ENCODE measurements around the gene RAVER2. TPM values are rescaled to one million over a fixed set of nuclear protein-coding genes. Genes with fewer than 3 reads are reported as not detected.

Gene RAVER2
- total RNA-seq, 2 experiments from 2014 or later = 2.6 to 3.1 TPM

- TF ChIP-seq CTCF (IDR thresholded peaks at IDR 0.05) = no peak
- Mint-ChIP-seq H3K36me3 (ENCODE audit: low read depth) (no peaks in the 10 kb centered on the region), H3K9me3 (no peaks in the 10 kb centered on the region), H3K27me3 (no peaks in the 10 kb centered on the region), H3K4me3 (no peak overlapping the region), H3K27ac (no peak overlapping the region), H3K4me1 (ENCODE audit: low read depth) (peaks cover 14% of the 10 kb centered on the region)
- ChIA-PET POLR2A (interaction anchor here (1.0 kb wide), 1 partner anchor 8 kb away, joined by 4 read pairs; no protein-coding TSS in a partner anchor), CTCF (no interaction called here)
- intact Hi-C loops (cut with micrococcal nuclease) = loop anchor here (5.0 kb wide), 1 partner anchor 79 kb away; no protein-coding TSS in a partner anchor
- ATAC-seq = no peak
- no peak for DNase-seq
Observed at GRCh38 chr1:64748222-64748621, 3.3 kb downstream of the RAVER2 start.

- ATAC-seq = no peak
- intact Hi-C loops (cut with micrococcal nuclease) = loop anchor here (5.0 kb wide), 1 partner anchor 79 kb away; no protein-coding TSS in a partner anchor
- Mint-ChIP-seq H3K36me3 (ENCODE audit: low read depth) (no peaks in the 10 kb centered on the region), H3K4me1 (ENCODE audit: low read depth) (peaks cover 14% of the 10 kb centered on the region), H3K27ac (no peak overlapping the region), H3K9me3 (no peaks in the 10 kb centered on the region), H3K27me3 (no peaks in the 10 kb centered on the region), H3K4me3 (no peak overlapping the region)
- TF ChIP-seq CTCF (IDR thresholded peaks at IDR 0.05) = no peak
- CTCF ChIA-PET = no interaction called here
- DNase-seq = no peak
- POLR2A ChIA-PET = no interaction called here
Observed at GRCh38 chr1:64748706-64749105, 3.8 kb downstream of the RAVER2 start.

- Mint-ChIP-seq H3K4me1 (ENCODE audit: low read depth) (peaks cover 9% of the 10 kb centered on the region), H3K4me3 (no peak overlapping the region), H3K27me3 (no peaks in the 10 kb centered on the region), H3K36me3 (ENCODE audit: low read depth) (no peaks in the 10 kb centered on the region), H3K9me3 (no peaks in the 10 kb centered on the region), H3K27ac (no peak overlapping the region)
- DNase-seq (no peak), ATAC-seq (no peak)
- POLR2A ChIA-PET = no interaction called here
- intact Hi-C loops (cut with micrococcal nuclease) = no loop called here
- no peak for TF ChIP-seq CTCF (IDR thresholded peaks at IDR 0.05)
- CTCF ChIA-PET = no interaction called here
Observed at GRCh38 chr1:64750092-64750491, 5.2 kb downstream of the RAVER2 start.

- ChIA-PET POLR2A (no interaction called here), CTCF (no interaction called here)
- Mint-ChIP-seq H3K27me3 (peaks cover 2% of the 10 kb centered on the region), H3K36me3 (ENCODE audit: low read depth) (no peaks in the 10 kb centered on the region), H3K4me1 (ENCODE audit: low read depth) (peaks cover 5% of the 10 kb centered on the region), H3K27ac (no peak overlapping the region), H3K4me3 (no peak overlapping the region), H3K9me3 (no peaks in the 10 kb centered on the region)
- no peak for DNase-seq
- TF ChIP-seq CTCF (IDR thresholded peaks at IDR 0.05) = no peak
- intact Hi-C loops (cut with micrococcal nuclease) = no loop called here
- no peak for ATAC-seq
Observed at GRCh38 chr1:64750875-64751274, 6.0 kb downstream of the RAVER2 start.

GRCh38 chr1:64754173-64754572 is 9.3 kb downstream of the RAVER2 start:
- ATAC-seq (no peak), DNase-seq (no peak)
- Mint-ChIP-seq H3K27me3 (peaks cover 3% of the 10 kb centered on the region), H3K9me3 (peaks cover 4% of the 10 kb centered on the region), H3K36me3 (ENCODE audit: low read depth) (no peaks in the 10 kb centered on the region), H3K4me3 (no peak overlapping the region), H3K27ac (no peak overlapping the region), H3K4me1 (ENCODE audit: low read depth) (no peaks in the 10 kb centered on the region)
- intact Hi-C loops (cut with micrococcal nuclease) = no loop called here
- ChIA-PET CTCF (interaction anchor here (1.0 to 1.3 kb wide), 2 partner anchors 8 to 72 kb away, joined by 3 to 6 read pairs; no protein-coding TSS in a partner anchor), POLR2A (no interaction called here)
- TF ChIP-seq CTCF (IDR thresholded peaks at IDR 0.05) = no peak

Measured in activated CD8-positive, alpha-beta T cell treated with anti-CD3 and anti-CD28 coated beads for 36 hours (primary cell).